Measurements from ENCODE around the gene GPD1L.
"Not testable (repeated sequence)": the region's sequence is repeated elsewhere in the genome, so short reads cannot be mapped to it uniquely, and the experiment has no call there.

Gene GPD1L

GRCh38 chr3:32104492-32104891 lies 1.9 kb upstream of the GPD1L start:
- no peak for DNase-seq (ENCODE audit: low spot score)
- TF ChIP-seq CTCF (IDR thresholded peaks at IDR 0.05; ENCODE audit: extremely low read depth, insufficient read depth, missing control alignments) = no peak
- in situ Hi-C loops (cut with MboI; ENCODE audit: low pct_unique_long_range_greater_than_20kb, low sequenced_read_pairs, unreplicated experiment) = no loop called here

- no peak for DNase-seq (ENCODE audit: low spot score)
- no peak for TF ChIP-seq CTCF (IDR thresholded peaks at IDR 0.05; ENCODE audit: extremely low read depth, insufficient read depth, missing control alignments)
- in situ Hi-C loops (cut with MboI; ENCODE audit: low pct_unique_long_range_greater_than_20kb, low sequenced_read_pairs, unreplicated experiment) = no loop called here
These were observed 909 bp upstream of the GPD1L start for GRCh38 chr3:32105291-32106131.

GRCh38 chr3:32106929-32107362 lies 526 bp downstream of the GPD1L start:
- no peak for DNase-seq (ENCODE audit: low spot score)
- in situ Hi-C loops (cut with MboI; ENCODE audit: low pct_unique_long_range_greater_than_20kb, low sequenced_read_pairs, unreplicated experiment) = no loop called here
- no peak for TF ChIP-seq CTCF (IDR thresholded peaks at IDR 0.05; ENCODE audit: extremely low read depth, insufficient read depth, missing control alignments)

GRCh38 chr3:32108224-32108623 lies 1.8 kb downstream of the GPD1L start:
- in situ Hi-C loops (cut with MboI; ENCODE audit: low pct_unique_long_range_greater_than_20kb, low sequenced_read_pairs, unreplicated experiment); DNase-seq (ENCODE audit: low spot score): not testable (repeated sequence)

- DNase-seq (ENCODE audit: low spot score) = no peak
- TF ChIP-seq CTCF (IDR thresholded peaks at IDR 0.05; ENCODE audit: extremely low read depth, insufficient read depth, missing control alignments) = no peak
- in situ Hi-C loops (cut with MboI; ENCODE audit: low pct_unique_long_range_greater_than_20kb, low sequenced_read_pairs, unreplicated experiment) = no loop called here
These were observed 2.8 kb downstream of the GPD1L start for GRCh38 chr3:32109256-32109655.

- no peak for TF ChIP-seq CTCF (IDR thresholded peaks at IDR 0.05; ENCODE audit: extremely low read depth, insufficient read depth, missing control alignments)
- in situ Hi-C loops (cut with MboI; ENCODE audit: low pct_unique_long_range_greater_than_20kb, low sequenced_read_pairs, unreplicated experiment) = no loop called here
- DNase-seq (ENCODE audit: low spot score) = no peak
These were observed 3.9 kb downstream of the GPD1L start for GRCh38 chr3:32110233-32110760.

GRCh38 chr3:32111560-32111959 lies 5.1 kb downstream of the GPD1L start:
- no peak for TF ChIP-seq CTCF (IDR thresholded peaks at IDR 0.05; ENCODE audit: extremely low read depth, insufficient read depth, missing control alignments)
- in situ Hi-C loops (cut with MboI; ENCODE audit: low pct_unique_long_range_greater_than_20kb, low sequenced_read_pairs, unreplicated experiment) = no loop called here
- DNase-seq (ENCODE audit: low spot score) = no peak

Measured in GM13977 (cell line).